Subcutaneous adipose tissue (tissue), 4 donors: ENCODE measurements around the gene CTDSPL. TPM values are rescaled to one million over a fixed set of nuclear protein-coding genes. Genes with fewer than 3 reads are reported as not detected.

ENCODE experiments used
- CTCF ChIP-seq: fragments of 450-650 bp; IDR thresholded peaks from one replicate; pipeline ENCODE4 v1.5.1; 2016; ENCODE audit warnings: low read depth, mild to moderate bottlenecking, control low read depth, antibody characterized with exemption, moderate library complexity
- total RNA-seq, 4 donors: library from RNA; depleted of rRNA; stranded (reverse); fragments of >200 nt; gene quantifications; one replicate each; pipeline ENCODE4 v1.1.0, GENCODE V29; 2016

The CTDSPL gene
- total RNA-seq, 4 donors from 2014 or later: 29.0 to 34.8 (median 30.1) TPM

GRCh38 chr3:37974121-37975083 lies 112.7 kb downstream of the CTDSPL start:
- no peak for TF ChIP-seq CTCF

- TF ChIP-seq CTCF: no peak
These were observed 118.1 kb downstream of the CTDSPL start for GRCh38 chr3:37979541-37980461.

DNA sequence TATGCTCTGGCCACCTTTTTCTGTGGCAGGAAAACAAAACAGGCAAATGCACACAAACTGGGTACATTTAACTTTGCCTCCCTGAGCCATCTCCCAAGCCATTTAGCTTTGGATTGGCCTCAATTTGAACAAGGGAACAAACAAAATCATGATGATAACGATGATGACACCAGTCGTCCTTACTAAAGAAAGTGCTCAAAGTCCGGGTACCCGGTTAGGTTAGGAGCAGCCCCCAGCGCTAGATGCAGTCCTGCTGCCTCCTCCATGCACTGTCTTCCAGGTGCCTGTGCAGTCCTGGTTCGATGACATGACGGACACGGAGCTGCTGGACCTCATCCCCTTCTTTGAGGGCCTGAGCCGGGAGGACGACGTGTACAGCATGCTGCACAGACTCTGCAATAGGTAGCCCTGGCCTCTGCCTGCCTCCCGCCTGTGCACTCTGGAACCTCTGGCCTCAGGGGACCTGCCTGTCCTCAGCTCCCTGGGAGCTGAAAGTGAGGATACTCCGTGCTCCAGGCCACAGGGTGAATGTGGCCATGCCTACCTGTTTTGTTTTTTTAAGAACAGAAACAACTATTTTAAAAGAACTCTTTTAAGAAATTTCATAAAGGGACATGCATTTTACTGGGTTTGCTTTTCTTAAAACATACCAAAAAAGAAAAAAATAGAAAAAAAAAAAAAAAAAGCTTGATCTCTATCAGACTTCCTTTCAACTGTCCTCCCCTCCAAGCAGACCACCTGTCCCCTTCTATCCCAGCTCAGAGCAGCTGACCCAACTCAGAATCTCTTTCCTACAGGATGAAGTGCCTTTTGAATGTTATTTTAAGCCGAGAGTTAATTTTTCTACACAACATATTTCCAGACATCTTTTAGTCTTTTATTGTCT lies 119.0 kb downstream of the CTDSPL start:
- TF ChIP-seq CTCF: no peak

DNA sequence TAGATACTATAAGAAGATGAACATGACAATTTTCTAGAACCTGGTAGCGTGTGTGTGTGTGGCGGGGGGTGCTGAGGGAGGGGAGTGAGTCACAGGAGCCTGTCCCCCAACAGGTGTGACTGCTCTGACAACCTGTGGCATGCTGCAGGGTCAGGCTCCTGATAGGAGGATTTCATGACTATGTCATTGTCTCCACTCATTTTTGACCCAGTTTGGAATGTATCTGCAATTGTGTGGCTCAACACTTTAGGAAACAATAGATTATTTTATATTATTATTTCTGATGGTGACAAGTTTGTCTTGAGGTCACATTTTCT lies 119.6 kb downstream of the CTDSPL start:
- no peak for TF ChIP-seq CTCF

DNA sequence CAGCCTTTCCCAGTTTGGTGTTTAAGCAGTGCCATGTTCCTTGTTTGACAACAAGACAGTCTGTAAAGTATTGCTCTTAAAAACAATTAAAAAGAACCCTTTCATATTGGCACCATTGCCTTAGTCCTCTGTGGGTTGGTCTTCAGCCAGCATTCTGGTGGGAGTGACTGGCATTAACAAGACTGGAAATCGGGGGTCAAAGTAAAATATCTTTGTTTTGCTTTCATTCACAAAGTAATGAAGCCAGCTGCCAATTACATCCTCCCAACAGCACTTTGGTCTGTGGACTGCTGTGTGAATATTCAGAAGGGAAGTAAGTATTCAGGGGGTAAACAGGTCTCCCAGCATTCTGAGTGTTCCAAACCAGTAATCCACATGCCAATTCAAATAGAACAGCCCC lies 120.7 kb downstream of the CTDSPL start:
- no peak for TF ChIP-seq CTCF

- no peak for TF ChIP-seq CTCF
These were observed 122.4 kb downstream of the CTDSPL start for GRCh38 chr3:37984051-37984450.
